Measurements from ENCODE around the gene PDZD4.

The PDZD4 gene

DNA sequence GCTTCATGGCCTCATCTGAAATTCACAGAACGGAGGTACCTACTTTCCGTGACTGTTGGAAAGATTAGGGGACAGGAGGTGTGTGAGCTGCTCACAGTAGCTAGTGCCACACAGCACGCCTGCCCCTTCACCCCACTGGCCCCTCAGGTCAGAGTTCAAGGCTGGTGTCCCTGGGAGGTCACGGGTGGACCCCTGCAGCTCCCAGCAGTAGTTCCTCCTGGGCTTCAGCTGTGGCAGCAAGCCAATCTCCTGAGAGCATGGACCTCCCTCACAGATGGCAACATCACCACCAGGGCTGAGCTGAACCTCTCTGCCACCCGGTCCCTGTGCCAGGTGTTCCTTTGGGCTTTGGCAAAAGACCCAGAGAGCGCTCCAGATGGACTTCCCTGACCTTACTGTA lies 38.0 kb downstream of the PDZD4 start:
- H3K4me2 ChIP-seq (ENCODE audit: low read length) = no peak overlapping the region
- H4K5ac ChIP-seq (ENCODE audit: low read length) = no peak overlapping the region
- DNase-seq = no peak
- no peak overlapping the region for H2AK5ac ChIP-seq (ENCODE audit: low read length)
- H3K4me1 ChIP-seq (ENCODE audit: control insufficient read depth, low read depth, low read length) = no peaks in the 10 kb centered on the region
- no peak overlapping the region for H2BK5ac ChIP-seq (ENCODE audit: low read length)
- H4K8ac ChIP-seq (ENCODE audit: low read depth, low read length) = no peak overlapping the region
- H3K4me3 ChIP-seq (ENCODE audit: low read length) = no peak overlapping the region
- no CpG with 5 or more reads among the region's 6 CpGs for WGBS (ENCODE audit: extremely low coverage, insufficient coverage, low lambda C conversion rate)
- H3K9ac ChIP-seq (ENCODE audit: low read length) = no peak overlapping the region
- no peak overlapping the region for H3K56ac ChIP-seq (ENCODE audit: low read length)
- H3K23ac ChIP-seq (ENCODE audit: low read length) = no peak overlapping the region
- H2BK15ac ChIP-seq (replicated peaks; ENCODE audit: low read depth) = no peak overlapping the region
- no peak overlapping the region for H3K27ac ChIP-seq (ENCODE audit: low read depth, low read length)
- no peak overlapping the region for H2BK120ac ChIP-seq (ENCODE audit: low read depth, low read length)
- H3K4ac ChIP-seq (ENCODE audit: low read depth, low read length) = no peak overlapping the region
- H3K79me2 ChIP-seq (ENCODE audit: control insufficient read depth, insufficient read depth, low read length) = peaks cover 26% of the 10 kb centered on the region
- no peak overlapping the region for H3K18ac ChIP-seq (ENCODE audit: low read length)
- no peaks in the 10 kb centered on the region for H3K27me3 ChIP-seq (ENCODE audit: insufficient read depth, low read length, poor library complexity)
- peaks cover 2% of the 10 kb centered on the region for H3K79me1 ChIP-seq (ENCODE audit: low read length)
- peaks cover 2% of the 10 kb centered on the region for H3K36me3 ChIP-seq (ENCODE audit: control insufficient read depth, insufficient read depth, low read length)

DNA sequence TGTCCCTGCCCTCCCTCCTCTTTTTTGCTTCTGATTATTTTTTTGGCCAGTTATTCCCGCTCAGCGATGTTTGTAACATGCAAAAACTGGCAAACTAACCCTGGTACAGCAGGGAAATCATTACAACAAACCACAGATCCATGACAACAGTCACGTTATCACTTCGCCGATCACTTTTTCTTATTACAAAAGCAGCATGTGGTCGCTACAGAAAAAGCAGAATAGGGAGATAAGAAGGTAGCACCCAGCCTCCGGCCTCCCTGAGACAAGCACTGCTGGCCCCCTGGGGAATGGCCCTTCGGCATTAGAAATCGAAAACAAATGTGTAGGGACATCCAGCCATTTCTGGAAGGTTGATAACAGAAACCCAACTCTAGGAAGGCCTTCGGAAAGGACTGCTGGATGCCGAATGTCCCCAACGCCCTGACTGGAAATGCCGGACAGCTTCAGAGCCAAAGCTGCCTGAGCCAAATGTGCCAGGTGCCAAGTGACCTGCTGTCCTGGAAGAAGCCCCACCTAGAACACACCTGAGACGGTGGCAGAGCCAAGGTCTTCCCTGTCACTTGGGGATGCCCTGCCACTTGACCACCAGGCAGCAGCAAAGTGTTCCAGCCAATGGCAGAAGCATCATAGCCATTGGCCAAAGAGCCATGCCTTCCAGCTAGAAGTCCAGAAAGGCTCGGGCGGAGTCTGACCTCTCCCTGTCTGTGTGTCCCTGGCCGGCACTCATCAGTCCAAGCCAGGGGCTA lies 39.1 kb downstream of the PDZD4 start:
- no peak overlapping the region for H3K4me2 ChIP-seq (ENCODE audit: low read length)
- DNase-seq = no peak
- H3K79me2 ChIP-seq (ENCODE audit: control insufficient read depth, insufficient read depth, low read length) = peaks cover 26% of the 10 kb centered on the region
- no peak overlapping the region for H3K27ac ChIP-seq (ENCODE audit: low read depth, low read length)
- no peak overlapping the region for H3K9ac ChIP-seq (ENCODE audit: low read length)
- no peak overlapping the region for H4K8ac ChIP-seq (ENCODE audit: low read depth, low read length)
- H4K5ac ChIP-seq (ENCODE audit: low read length) = no peak overlapping the region
- no peak overlapping the region for H3K18ac ChIP-seq (ENCODE audit: low read length)
- no CpG with 5 or more reads among the region's 17 CpGs for WGBS (ENCODE audit: extremely low coverage, insufficient coverage, low lambda C conversion rate)
- no peak overlapping the region for H2AK5ac ChIP-seq (ENCODE audit: low read length)
- peaks cover 2% of the 10 kb centered on the region for H3K79me1 ChIP-seq (ENCODE audit: low read length)
- no peaks in the 10 kb centered on the region for H3K36me3 ChIP-seq (ENCODE audit: control insufficient read depth, insufficient read depth, low read length)
- H3K4ac ChIP-seq (ENCODE audit: low read depth, low read length) = no peak overlapping the region
- no peak overlapping the region for H2BK5ac ChIP-seq (ENCODE audit: low read length)
- H3K4me3 ChIP-seq (ENCODE audit: low read length) = no peak overlapping the region
- H3K56ac ChIP-seq (ENCODE audit: low read length) = no peak overlapping the region
- H2BK120ac ChIP-seq (ENCODE audit: low read depth, low read length) = no peak overlapping the region
- H2BK15ac ChIP-seq (replicated peaks; ENCODE audit: low read depth) = no peak overlapping the region
- no peaks in the 10 kb centered on the region for H3K27me3 ChIP-seq (ENCODE audit: insufficient read depth, low read length, poor library complexity)
- no peaks in the 10 kb centered on the region for H3K4me1 ChIP-seq (ENCODE audit: control insufficient read depth, low read depth, low read length)
- no peak overlapping the region for H3K23ac ChIP-seq (ENCODE audit: low read length)

DNA sequence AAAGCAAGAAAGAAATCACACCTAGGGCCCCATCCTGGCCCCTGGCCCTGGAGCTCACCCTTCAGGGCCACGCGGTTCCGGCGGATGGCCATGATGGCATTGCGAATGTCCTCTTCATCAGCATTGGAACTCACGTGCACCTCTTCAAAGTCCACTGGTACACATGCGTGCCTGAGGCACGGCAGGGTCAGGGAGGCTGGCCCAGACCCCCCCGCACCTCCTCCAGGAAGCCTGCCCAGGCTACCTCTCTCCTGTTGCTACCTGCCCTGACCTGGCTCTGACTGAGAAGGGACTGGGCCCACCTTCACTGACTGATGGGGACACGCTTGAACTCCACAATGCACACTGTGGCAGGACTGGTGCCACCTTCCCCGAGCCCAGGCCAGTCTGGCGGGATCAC lies 40.7 kb downstream of the PDZD4 start:
- Histone ChIP-seq H3K4me1 (ENCODE audit: control insufficient read depth, low read depth, low read length) (no peaks in the 10 kb centered on the region), H3K4me3 (ENCODE audit: low read length) (no peak overlapping the region), H3K79me2 (ENCODE audit: control insufficient read depth, insufficient read depth, low read length) (peaks cover 11% of the 10 kb centered on the region), H2BK120ac (ENCODE audit: low read depth, low read length) (no peak overlapping the region), H3K56ac (ENCODE audit: low read length) (no peak overlapping the region), H3K18ac (ENCODE audit: low read length) (no peak overlapping the region), H3K27me3 (ENCODE audit: insufficient read depth, low read length, poor library complexity) (no peaks in the 10 kb centered on the region), H4K5ac (ENCODE audit: low read length) (no peak overlapping the region), H3K4ac (ENCODE audit: low read depth, low read length) (no peak overlapping the region), H3K9ac (ENCODE audit: low read length) (no peak overlapping the region), H2BK5ac (ENCODE audit: low read length) (no peak overlapping the region), H2BK15ac (replicated peaks; ENCODE audit: low read depth) (no peak overlapping the region), H2AK5ac (ENCODE audit: low read length) (no peak overlapping the region), H3K4me2 (ENCODE audit: low read length) (no peak overlapping the region), H3K79me1 (ENCODE audit: low read length) (peaks cover 2% of the 10 kb centered on the region), H4K8ac (ENCODE audit: low read depth, low read length) (no peak overlapping the region), H3K23ac (ENCODE audit: low read length) (no peak overlapping the region), H3K36me3 (ENCODE audit: control insufficient read depth, insufficient read depth, low read length) (no peaks in the 10 kb centered on the region), H3K27ac (ENCODE audit: low read depth, low read length) (no peak overlapping the region)
- DNase-seq = no peak
- no CpG with 5 or more reads among the region's 12 CpGs for WGBS (ENCODE audit: extremely low coverage, insufficient coverage, low lambda C conversion rate)

DNA sequence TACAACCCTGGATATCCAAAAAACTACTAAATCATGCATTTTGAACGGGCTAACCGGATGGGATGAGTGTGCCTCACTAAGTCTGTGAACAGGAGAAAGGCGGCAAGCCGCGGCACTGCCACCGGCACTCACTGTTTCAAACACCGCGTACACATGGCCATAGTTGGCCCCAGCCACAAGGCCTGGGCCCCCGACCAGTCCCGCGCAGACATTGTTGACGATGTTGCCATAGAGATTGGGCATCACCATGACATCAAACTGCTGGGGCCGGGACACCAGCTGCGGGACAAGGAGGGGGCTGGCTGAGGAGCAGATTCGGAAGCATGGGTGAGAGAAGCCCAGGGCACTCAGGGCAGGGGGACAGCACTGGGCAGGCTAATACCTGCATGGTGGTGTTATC lies 43.7 kb downstream of the PDZD4 start:
- WGBS (ENCODE audit: extremely low coverage, insufficient coverage, low lambda C conversion rate) = no CpG with 5 or more reads among the region's 15 CpGs
- Histone ChIP-seq H2BK120ac (ENCODE audit: low read depth, low read length) (no peak overlapping the region), H3K4me3 (ENCODE audit: low read length) (no peak overlapping the region), H3K4me1 (ENCODE audit: control insufficient read depth, low read depth, low read length) (no peaks in the 10 kb centered on the region), H4K8ac (ENCODE audit: low read depth, low read length) (no peak overlapping the region), H3K27me3 (ENCODE audit: insufficient read depth, low read length, poor library complexity) (no peaks in the 10 kb centered on the region), H3K27ac (ENCODE audit: low read depth, low read length) (no peak overlapping the region), H3K18ac (ENCODE audit: low read length) (no peak overlapping the region), H3K4me2 (ENCODE audit: low read length) (no peak overlapping the region), H3K36me3 (ENCODE audit: control insufficient read depth, insufficient read depth, low read length) (no peaks in the 10 kb centered on the region), H3K23ac (ENCODE audit: low read length) (no peak overlapping the region), H4K5ac (ENCODE audit: low read length) (no peak overlapping the region), H2BK5ac (ENCODE audit: low read length) (no peak overlapping the region), H3K79me1 (ENCODE audit: low read length) (no peaks in the 10 kb centered on the region), H3K56ac (ENCODE audit: low read length) (no peak overlapping the region), H2BK15ac (replicated peaks; ENCODE audit: low read depth) (no peak overlapping the region), H2AK5ac (ENCODE audit: low read length) (no peak overlapping the region), H3K4ac (ENCODE audit: low read depth, low read length) (no peak overlapping the region), H3K9ac (ENCODE audit: low read length) (no peak overlapping the region), H3K79me2 (ENCODE audit: control insufficient read depth, insufficient read depth, low read length) (no peaks in the 10 kb centered on the region)
- no peak for DNase-seq

DNA sequence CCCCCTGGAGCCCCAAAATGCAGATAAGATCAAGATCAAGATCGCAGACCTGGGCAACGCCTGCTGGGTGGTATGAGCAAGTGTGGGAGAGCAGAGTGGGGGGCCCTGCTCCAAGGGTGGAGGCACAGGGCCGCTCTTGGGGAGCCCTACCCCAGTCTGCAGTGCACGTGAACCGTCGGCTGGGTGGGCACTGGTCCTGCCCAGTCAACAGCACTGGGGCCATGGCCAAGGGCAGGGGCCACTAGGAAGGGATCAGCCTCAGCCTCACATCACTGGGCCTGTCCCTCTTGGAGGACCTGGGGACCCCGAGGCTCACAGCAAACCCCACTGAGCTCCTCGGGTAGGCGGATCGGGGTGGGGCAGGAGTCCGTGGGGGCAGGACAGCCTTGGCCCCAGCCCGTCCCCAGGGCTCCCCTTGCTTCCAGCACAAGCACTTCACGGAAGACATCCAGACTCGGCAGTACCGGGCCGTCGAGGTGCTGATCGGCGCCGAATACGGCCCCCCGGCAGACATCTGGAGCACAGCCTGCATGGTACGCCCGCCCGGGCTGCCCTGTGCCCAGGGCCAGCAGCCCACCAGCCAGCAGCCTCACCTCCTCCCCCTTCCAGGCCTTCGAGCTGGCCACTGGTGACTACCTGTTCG lies 45.9 kb downstream of the PDZD4 start:
- no peak overlapping the region for H3K4me2 ChIP-seq (ENCODE audit: low read length)
- H2AK5ac ChIP-seq (ENCODE audit: low read length) = no peak overlapping the region
- H3K79me2 ChIP-seq (ENCODE audit: control insufficient read depth, insufficient read depth, low read length) = no peaks in the 10 kb centered on the region
- no peak overlapping the region for H3K4me3 ChIP-seq (ENCODE audit: low read length)
- no peak overlapping the region for H2BK15ac ChIP-seq (replicated peaks; ENCODE audit: low read depth)
- H3K23ac ChIP-seq (ENCODE audit: low read length) = no peak overlapping the region
- no peak overlapping the region for H2BK5ac ChIP-seq (ENCODE audit: low read length)
- H3K56ac ChIP-seq (ENCODE audit: low read length) = no peak overlapping the region
- no peaks in the 10 kb centered on the region for H3K79me1 ChIP-seq (ENCODE audit: low read length)
- no peak overlapping the region for H4K5ac ChIP-seq (ENCODE audit: low read length)
- H3K4me1 ChIP-seq (ENCODE audit: control insufficient read depth, low read depth, low read length) = no peaks in the 10 kb centered on the region
- no peaks in the 10 kb centered on the region for H3K36me3 ChIP-seq (ENCODE audit: control insufficient read depth, insufficient read depth, low read length)
- no peak overlapping the region for H3K27ac ChIP-seq (ENCODE audit: low read depth, low read length)
- H3K9ac ChIP-seq (ENCODE audit: low read length) = no peak overlapping the region
- H2BK120ac ChIP-seq (ENCODE audit: low read depth, low read length) = no peak overlapping the region
- no peaks in the 10 kb centered on the region for H3K27me3 ChIP-seq (ENCODE audit: insufficient read depth, low read length, poor library complexity)
- H4K8ac ChIP-seq (ENCODE audit: low read depth, low read length) = no peak overlapping the region
- H3K4ac ChIP-seq (ENCODE audit: low read depth, low read length) = no peak overlapping the region
- no peak overlapping the region for H3K18ac ChIP-seq (ENCODE audit: low read length)
- no CpG with 5 or more reads among the region's 27 CpGs for WGBS (ENCODE audit: extremely low coverage, insufficient coverage, low lambda C conversion rate)
- DNase-seq = no peak
